Choroid plexus epithelial cell (primary cell): ENCODE measurements around the gene LCT.

ENCODE experiments used
- DNase-seq: peaks from one replicate; pipeline ENCODE4 v3.0.0-alpha.2; 2010; ENCODE audit warnings: low read depth
- H3K4me3 ChIP-seq: 2 replicates; pipeline ENCODE4 v1.5.1; 2011; ENCODE audit warnings: low read depth, mild to moderate bottlenecking, control low read depth, low read length, moderate library complexity
- TF ChIP-seq, protein P1 (sequence below): conservative IDR thresholded peaks from 2 replicates; pipeline ENCODE4 v1.5.1; 2011; ENCODE audit warnings: low read depth, mild to moderate bottlenecking, control low read depth, inconsistent platforms, low read length, moderate library complexity

The LCT gene

GRCh38 chr2:135832891-135833290 lies 4.1 kb downstream of the LCT start:
- H3K4me3 ChIP-seq = no peak overlapping the region
- no peak for DNase-seq
- TF ChIP-seq, protein P1, sequence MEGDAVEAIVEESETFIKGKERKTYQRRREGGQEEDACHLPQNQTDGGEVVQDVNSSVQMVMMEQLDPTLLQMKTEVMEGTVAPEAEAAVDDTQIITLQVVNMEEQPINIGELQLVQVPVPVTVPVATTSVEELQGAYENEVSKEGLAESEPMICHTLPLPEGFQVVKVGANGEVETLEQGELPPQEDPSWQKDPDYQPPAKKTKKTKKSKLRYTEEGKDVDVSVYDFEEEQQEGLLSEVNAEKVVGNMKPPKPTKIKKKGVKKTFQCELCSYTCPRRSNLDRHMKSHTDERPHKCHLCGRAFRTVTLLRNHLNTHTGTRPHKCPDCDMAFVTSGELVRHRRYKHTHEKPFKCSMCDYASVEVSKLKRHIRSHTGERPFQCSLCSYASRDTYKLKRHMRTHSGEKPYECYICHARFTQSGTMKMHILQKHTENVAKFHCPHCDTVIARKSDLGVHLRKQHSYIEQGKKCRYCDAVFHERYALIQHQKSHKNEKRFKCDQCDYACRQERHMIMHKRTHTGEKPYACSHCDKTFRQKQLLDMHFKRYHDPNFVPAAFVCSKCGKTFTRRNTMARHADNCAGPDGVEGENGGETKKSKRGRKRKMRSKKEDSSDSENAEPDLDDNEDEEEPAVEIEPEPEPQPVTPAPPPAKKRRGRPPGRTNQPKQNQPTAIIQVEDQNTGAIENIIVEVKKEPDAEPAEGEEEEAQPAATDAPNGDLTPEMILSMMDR = no peak

GRCh38 chr2:135831180-135831812 lies 5.7 kb downstream of the LCT start:
- no peak for DNase-seq
- TF ChIP-seq, protein P1 = no peak
- H3K4me3 ChIP-seq = no peak overlapping the region

DNA sequence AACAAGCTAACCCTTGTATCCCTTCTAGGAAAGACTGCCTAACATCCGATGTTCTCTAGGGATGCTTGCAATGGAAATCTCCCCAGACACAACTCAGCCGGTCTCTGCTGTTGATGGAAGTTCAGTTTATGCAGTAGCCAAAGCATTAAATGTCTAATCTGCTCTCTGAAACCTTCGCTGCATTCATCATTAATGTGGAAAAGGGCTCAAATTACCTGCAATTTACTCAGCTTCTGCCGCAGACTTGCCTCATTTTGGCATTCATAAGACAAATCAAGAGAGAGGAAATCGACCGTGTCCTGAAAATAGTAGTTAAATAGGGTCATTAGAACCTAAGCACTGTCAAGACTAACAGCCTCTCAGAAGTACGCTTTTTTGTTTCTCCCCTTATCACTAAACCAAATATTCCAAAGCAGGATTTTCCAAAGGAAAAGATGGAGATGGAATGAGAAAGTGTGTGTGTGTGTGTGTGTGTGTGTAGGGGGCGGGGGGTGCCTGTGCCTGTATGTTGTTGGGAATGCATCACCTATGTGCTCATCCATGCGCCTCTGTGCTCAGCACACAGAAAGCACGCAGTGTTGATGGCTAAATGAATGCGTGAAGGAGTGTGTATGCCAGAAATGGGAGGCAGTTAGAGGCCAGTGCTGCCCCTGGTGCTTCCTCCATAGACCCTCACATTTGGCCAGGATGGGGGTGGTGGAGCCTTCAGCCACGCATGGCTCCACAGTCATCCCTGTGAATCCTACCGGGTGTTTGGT lies 7.4 kb downstream of the LCT start:
- DNase-seq = no peak
- H3K4me3 ChIP-seq = no peak overlapping the region
- TF ChIP-seq, protein P1 = no peak

GRCh38 chr2:135826544-135826943 lies 10.4 kb downstream of the LCT start:
- DNase-seq = no peak
- TF ChIP-seq, protein P1 = no peak
- H3K4me3 ChIP-seq = no peak overlapping the region

- no peak for DNase-seq
- H3K4me3 ChIP-seq = no peak overlapping the region
- TF ChIP-seq, protein P1 = no peak
Measured at GRCh38 chr2:135825550-135826176, 11.3 kb downstream of the LCT start.

DNA sequence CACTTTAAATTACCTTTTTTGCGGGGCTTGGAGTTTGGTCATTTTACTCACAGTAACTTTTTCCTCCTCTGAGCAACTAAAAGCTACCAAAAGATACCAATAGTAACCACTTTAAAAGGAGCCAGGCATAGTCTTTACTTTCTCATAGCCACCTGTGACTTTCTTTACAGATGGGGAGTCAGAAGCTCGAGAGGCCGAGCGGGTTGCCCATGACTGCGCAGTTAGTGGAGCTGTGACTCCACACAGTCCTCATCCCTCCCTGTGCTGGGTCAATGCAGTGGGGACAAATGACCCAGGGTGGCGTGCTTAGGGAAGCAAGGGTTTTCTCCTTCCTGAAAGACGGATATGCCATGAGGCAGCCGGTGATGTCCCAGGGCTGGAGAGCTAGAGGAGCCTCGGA lies 11.9 kb downstream of the LCT start:
- TF ChIP-seq, protein P1 = no peak
- H3K4me3 ChIP-seq = no peak overlapping the region
- DNase-seq = no peak
